Endothelial cell (in vitro differentiated cells): Measurements from ENCODE around the gene TMEM238L. TPM values are rescaled to one million over a fixed set of nuclear protein-coding genes. Genes with fewer than 3 reads are reported as not detected.

Experiments used
- DNase-seq: peaks from one replicate; pipeline ENCODE4 v3.0.0; 2021; ENCODE audit warnings: low spot score
- H3K27ac Mint-ChIP-seq: one replicate; pipeline ENCODE4 v1.8.0; 2021; ENCODE audit warnings: mixed read lengths, inconsistent platforms; ENCODE audit not compliant: unreplicated experiment
- H3K27me3 Mint-ChIP-seq: one replicate; pipeline ENCODE4 v1.8.0; 2021; ENCODE audit warnings: mild to moderate bottlenecking, moderate library complexity, mixed read lengths, inconsistent platforms; ENCODE audit not compliant: unreplicated experiment
- H3K36me3 Mint-ChIP-seq: one replicate; pipeline ENCODE4 v1.8.0; 2021; ENCODE audit warnings: mild to moderate bottlenecking, low read depth, mixed read lengths, inconsistent platforms; ENCODE audit not compliant: unreplicated experiment
- H3K4me1 Mint-ChIP-seq: one replicate; pipeline ENCODE4 v1.8.0; 2021; ENCODE audit warnings: mild to moderate bottlenecking, mixed read lengths, inconsistent platforms; ENCODE audit not compliant: unreplicated experiment
- H3K4me3 Mint-ChIP-seq: one replicate; pipeline ENCODE4 v1.8.0; 2021; ENCODE audit warnings: mild to moderate bottlenecking, mixed read lengths, inconsistent platforms; ENCODE audit not compliant: unreplicated experiment
- H3K9me3 Mint-ChIP-seq: one replicate; pipeline ENCODE4 v1.8.0; 2021; ENCODE audit warnings: mixed read lengths, inconsistent platforms; ENCODE audit not compliant: unreplicated experiment
- CTCF ChIP-seq: fragments of 200-600 bp; sonication (generic); IDR thresholded peaks from one replicate; pipeline ENCODE4 v1.5.0; 2021; ENCODE audit warnings: antibody characterized with exemption; ENCODE audit not compliant: unreplicated experiment
- total RNA-seq: library from RNA; stranded (reverse); fragmentation: NEBNext Ultra II Directional; extraction: Animal tissue kit (Norgen Biotek cat#: 25700); gene quantifications from one replicate; pipeline ENCODE4 v1.2.1, GENCODE V29; 2021; ENCODE audit not compliant: unreplicated experiment

TMEM238L gene
- total RNA-seq, 1 donor from 2014 or later: not detected

- no peak for DNase-seq
- Mint-ChIP-seq H3K36me3 (no peaks in the 10 kb centered on the region), H3K27me3 (peaks cover 13% of the 10 kb centered on the region), H3K4me1 (no peaks in the 10 kb centered on the region), H3K27ac (no peak overlapping the region), H3K4me3 (no peak overlapping the region), H3K9me3 (no peaks in the 10 kb centered on the region)
- TF ChIP-seq CTCF: no peak
Observed at GRCh38 chr17:10756619-10757018, 47.3 kb downstream of the TMEM238L start.

DNA sequence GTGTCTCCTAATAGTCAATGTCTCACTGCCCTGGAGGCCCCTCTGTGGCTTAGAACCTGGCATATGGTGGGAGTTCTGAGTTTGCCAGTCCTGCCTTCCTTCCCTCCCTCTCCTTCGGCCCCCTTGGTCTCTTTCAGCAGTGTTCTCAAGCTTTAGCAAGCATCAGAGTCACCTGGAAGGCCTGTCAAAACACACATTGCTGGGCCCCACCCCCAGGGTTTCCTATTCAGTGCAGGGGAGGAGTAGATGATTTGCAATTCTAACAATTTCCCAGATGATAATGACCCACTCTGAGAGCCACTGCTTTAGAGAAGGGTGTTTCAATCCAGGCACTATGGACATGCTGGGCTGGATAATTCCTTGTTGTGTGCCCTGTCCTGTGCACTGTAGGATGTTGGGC lies 47.7 kb downstream of the TMEM238L start:
- Mint-ChIP-seq H3K9me3 (no peaks in the 10 kb centered on the region), H3K27me3 (peaks cover 13% of the 10 kb centered on the region), H3K4me3 (no peak overlapping the region), H3K36me3 (no peaks in the 10 kb centered on the region), H3K4me1 (no peaks in the 10 kb centered on the region), H3K27ac (no peak overlapping the region)
- no peak for DNase-seq
- no peak for TF ChIP-seq CTCF

- H3K4me1 Mint-ChIP-seq: no peaks in the 10 kb centered on the region
- H3K27me3 Mint-ChIP-seq: peaks cover 13% of the 10 kb centered on the region
- no peak for TF ChIP-seq CTCF
Observed at GRCh38 chr17:10755592-10756127, 48.2 kb downstream of the TMEM238L start.

GRCh38 chr17:10754861-10755591 lies 48.9 kb downstream of the TMEM238L start:
- peak; percentile 24 for DNase-seq
- H3K4me3 Mint-ChIP-seq: no peak overlapping the region
- H3K36me3 Mint-ChIP-seq: no peaks in the 10 kb centered on the region
- no peak overlapping the region for H3K27ac Mint-ChIP-seq
- no peak for TF ChIP-seq CTCF
- no peaks in the 10 kb centered on the region for H3K9me3 Mint-ChIP-seq
- peaks cover 13% of the 10 kb centered on the region for H3K27me3 Mint-ChIP-seq
- no peaks in the 10 kb centered on the region for H3K4me1 Mint-ChIP-seq

More at GRCh38 chr17:10755592-10756127, 48.2 kb downstream of the TMEM238L start:
- DNase-seq: no peak
- H3K27ac Mint-ChIP-seq: no peak overlapping the region
- H3K9me3 Mint-ChIP-seq: no peaks in the 10 kb centered on the region
- no peaks in the 10 kb centered on the region for H3K36me3 Mint-ChIP-seq
- no peak overlapping the region for H3K4me3 Mint-ChIP-seq

GRCh38 chr17:10754109-10754508 lies 49.8 kb downstream of the TMEM238L start:
- no peaks in the 10 kb centered on the region for H3K4me1 Mint-ChIP-seq
- H3K27ac Mint-ChIP-seq: no peak overlapping the region
- TF ChIP-seq CTCF: peak; percentile 30
- DNase-seq: no peak
- no peaks in the 10 kb centered on the region for H3K36me3 Mint-ChIP-seq
- H3K4me3 Mint-ChIP-seq: no peak overlapping the region
- H3K27me3 Mint-ChIP-seq: peaks cover 17% of the 10 kb centered on the region
- no peaks in the 10 kb centered on the region for H3K9me3 Mint-ChIP-seq
